Measurements from ENCODE around the gene FHOD3. TPM values are rescaled to one million over a fixed set of nuclear protein-coding genes. Genes with fewer than 3 reads are reported as not detected.

The FHOD3 gene
- total and polyA plus RNA-seq, 4 donors = 6.2 to 42.0 (median 20.4) TPM

- ATAC-seq (ENCODE audit: low FRiP score) (no peak), DNase-seq (no peak)
- Histone ChIP-seq H3K27ac (ENCODE audit: low read depth in 1 of 2, low read length in 2 of 2) (peak overlapping the region in 1 of 2 donors; percentile 30), H3K27me3 (ENCODE audit: control insufficient read depth in 1 of 2, insufficient read depth in 2 of 2, low read length in 1 of 2) (no peaks in the 10 kb centered on the region), H3K4me1 (ENCODE audit: control insufficient read depth in 1 of 2, insufficient read depth in 2 of 2, low read length in 2 of 2) (peaks cover 7 to 8% of the 10 kb centered on the region in 2 donors), H3K4me3 (ENCODE audit: low read length in 2 of 2) (no peak overlapping the region), H3K36me3 (ENCODE audit: control insufficient read depth in 1 of 2, insufficient read depth in 2 of 2, low read length in 1 of 2) (no peaks in the 10 kb centered on the region), H3K9me3 (ENCODE audit: control insufficient read depth, low read length) (no peaks in the 10 kb centered on the region)
- intact Hi-C loops (cut with DNase I) = loop anchor here (5.0 kb wide), 1 partner anchor 72 kb away; the partner anchor contains the start of gene FHOD3 (in 2 of the 2)
- WGBS, 2 donors = 19% methylated on average over 3 of the region's 3 CpGs
These were observed 71.4 kb downstream of the FHOD3 start for GRCh38 chr18:36368889-36369288.

GRCh38 chr18:36372903-36373311 lies 75.4 kb downstream of the FHOD3 start:
- intact Hi-C loops (cut with DNase I) = loop anchor here (5.0 kb wide), 1 partner anchor 44 kb away; no protein-coding TSS in a partner anchor
- no peak overlapping the region for H3K4me3 ChIP-seq (ENCODE audit: low read length in 2 of 2)
- H3K4me1 ChIP-seq (ENCODE audit: control insufficient read depth in 1 of 2, insufficient read depth in 2 of 2, low read length in 2 of 2) = peaks cover 3 to 5% of the 10 kb centered on the region in 2 donors
- no peak for DNase-seq
- H3K27me3 ChIP-seq (ENCODE audit: control insufficient read depth in 1 of 2, insufficient read depth in 2 of 2, low read length in 1 of 2) = no peaks in the 10 kb centered on the region
- H3K9me3 ChIP-seq (ENCODE audit: control insufficient read depth, low read length) = no peaks in the 10 kb centered on the region
- ATAC-seq (ENCODE audit: low FRiP score) = no peak
- no peaks in the 10 kb centered on the region for H3K36me3 ChIP-seq (ENCODE audit: control insufficient read depth in 1 of 2, insufficient read depth in 2 of 2, low read length in 1 of 2)
- peak overlapping the region in 1 of 2 donors; percentile 13 for H3K27ac ChIP-seq (ENCODE audit: low read depth in 1 of 2, low read length in 2 of 2)
- WGBS, 2 donors = 19 to 31% methylated on average over 5 of the region's 5 CpGs

- Histone ChIP-seq H3K4me1 (ENCODE audit: control insufficient read depth in 1 of 2, insufficient read depth in 2 of 2, low read length in 2 of 2) (peaks cover 3 to 5% of the 10 kb centered on the region in 2 donors), H3K36me3 (ENCODE audit: control insufficient read depth in 1 of 2, insufficient read depth in 2 of 2, low read length in 1 of 2) (no peaks in the 10 kb centered on the region), H3K4me3 (ENCODE audit: low read length in 2 of 2) (no peak overlapping the region), H3K9me3 (ENCODE audit: control insufficient read depth, low read length) (no peaks in the 10 kb centered on the region), H3K27ac (ENCODE audit: low read depth in 1 of 2, low read length in 2 of 2) (no peak overlapping the region), H3K27me3 (ENCODE audit: control insufficient read depth in 1 of 2, insufficient read depth in 2 of 2, low read length in 1 of 2) (no peaks in the 10 kb centered on the region)
- intact Hi-C loops (cut with DNase I) = loop anchor here (5.0 kb wide), 1 partner anchor 43 kb away; no protein-coding TSS in a partner anchor
- 51 to 75% methylated on average over 3 of the region's 3 CpGs for WGBS, 2 donors
- DNase-seq (no peak), ATAC-seq (ENCODE audit: low FRiP score) (no peak)
These were observed 76.7 kb downstream of the FHOD3 start for GRCh38 chr18:36374262-36374661.

GRCh38 chr18:36375118-36375517 lies 77.6 kb downstream of the FHOD3 start:
- intact Hi-C loops (cut with DNase I) = no loop called here
- Histone ChIP-seq H3K27me3 (ENCODE audit: control insufficient read depth in 1 of 2, insufficient read depth in 2 of 2, low read length in 1 of 2) (no peaks in the 10 kb centered on the region), H3K4me3 (ENCODE audit: low read length in 2 of 2) (no peak overlapping the region), H3K9me3 (ENCODE audit: control insufficient read depth, low read length) (no peaks in the 10 kb centered on the region), H3K36me3 (ENCODE audit: control insufficient read depth in 1 of 2, insufficient read depth in 2 of 2, low read length in 1 of 2) (no peaks in the 10 kb centered on the region), H3K27ac (ENCODE audit: low read depth in 1 of 2, low read length in 2 of 2) (no peak overlapping the region), H3K4me1 (ENCODE audit: control insufficient read depth in 1 of 2, insufficient read depth in 2 of 2, low read length in 2 of 2) (peaks cover 3 to 5% of the 10 kb centered on the region in 2 donors)
- 50 to 71% methylated on average over 5 of the region's 5 CpGs for WGBS, 2 donors
- DNase-seq = no peak
- ATAC-seq (ENCODE audit: low FRiP score) = no peak

GRCh38 chr18:36376361-36376760 lies 78.8 kb downstream of the FHOD3 start:
- WGBS, 2 donors = 95 to 100% methylated on average over 1 of the region's 1 CpG
- intact Hi-C loops (cut with DNase I) = no loop called here
- peaks cover 3 to 5% of the 10 kb centered on the region in 2 donors for H3K4me1 ChIP-seq (ENCODE audit: control insufficient read depth in 1 of 2, insufficient read depth in 2 of 2, low read length in 2 of 2)

GRCh38 chr18:36377626-36378025 lies 80.1 kb downstream of the FHOD3 start:
- DNase-seq (no peak), ATAC-seq (ENCODE audit: low FRiP score) (no peak)
- intact Hi-C loops (cut with DNase I) = no loop called here
- Histone ChIP-seq H3K4me3 (ENCODE audit: low read length in 2 of 2) (no peak overlapping the region), H3K27me3 (ENCODE audit: control insufficient read depth in 1 of 2, insufficient read depth in 2 of 2, low read length in 1 of 2) (no peaks in the 10 kb centered on the region), H3K27ac (ENCODE audit: low read depth in 1 of 2, low read length in 2 of 2) (no peak overlapping the region), H3K36me3 (ENCODE audit: control insufficient read depth in 1 of 2, insufficient read depth in 2 of 2, low read length in 1 of 2) (no peaks in the 10 kb centered on the region), H3K9me3 (ENCODE audit: control insufficient read depth, low read length) (no peaks in the 10 kb centered on the region), H3K4me1 (ENCODE audit: control insufficient read depth in 1 of 2, insufficient read depth in 2 of 2, low read length in 2 of 2) (peaks cover 0 to 3% of the 10 kb centered on the region in 2 donors)
- WGBS, 2 donors = 86 to 89% methylated on average over 3 of the region's 3 CpGs

More at GRCh38 chr18:36376361-36376760, 78.8 kb downstream of the FHOD3 start:
- H3K27me3 ChIP-seq (ENCODE audit: control insufficient read depth in 1 of 2, insufficient read depth in 2 of 2, low read length in 1 of 2) = no peaks in the 10 kb centered on the region
- DNase-seq = no peak
- H3K9me3 ChIP-seq (ENCODE audit: control insufficient read depth, low read length) = no peaks in the 10 kb centered on the region
- ATAC-seq (ENCODE audit: low FRiP score) = no peak
- H3K36me3 ChIP-seq (ENCODE audit: control insufficient read depth in 1 of 2, insufficient read depth in 2 of 2, low read length in 1 of 2) = no peaks in the 10 kb centered on the region
- no peak overlapping the region for H3K27ac ChIP-seq (ENCODE audit: low read depth in 1 of 2, low read length in 2 of 2)
- H3K4me3 ChIP-seq (ENCODE audit: low read length in 2 of 2) = no peak overlapping the region

GRCh38 chr18:36378205-36378604 lies 80.7 kb downstream of the FHOD3 start:
- H3K9me3 ChIP-seq (ENCODE audit: control insufficient read depth, low read length) = no peaks in the 10 kb centered on the region
- H3K27ac ChIP-seq (ENCODE audit: low read depth in 1 of 2, low read length in 2 of 2) = no peak overlapping the region
- no peak overlapping the region for H3K4me3 ChIP-seq (ENCODE audit: low read length in 2 of 2)
- 69 to 85% methylated on average over 2 of the region's 2 CpGs for WGBS, 2 donors
- H3K36me3 ChIP-seq (ENCODE audit: control insufficient read depth in 1 of 2, insufficient read depth in 2 of 2, low read length in 1 of 2) = no peaks in the 10 kb centered on the region
- ATAC-seq (ENCODE audit: low FRiP score) (no peak), DNase-seq (no peak)
- intact Hi-C loops (cut with DNase I) = no loop called here
- no peaks in the 10 kb centered on the region for H3K4me1 ChIP-seq (ENCODE audit: control insufficient read depth in 1 of 2, insufficient read depth in 2 of 2, low read length in 2 of 2)
- no peaks in the 10 kb centered on the region for H3K27me3 ChIP-seq (ENCODE audit: control insufficient read depth in 1 of 2, insufficient read depth in 2 of 2, low read length in 1 of 2)

GRCh38 chr18:36379435-36379984 lies 82.0 kb downstream of the FHOD3 start:
- ATAC-seq (ENCODE audit: low FRiP score) = no peak

GRCh38 chr18:36380173-36380827 lies 82.8 kb downstream of the FHOD3 start:
- Histone ChIP-seq H3K36me3 (ENCODE audit: control insufficient read depth in 1 of 2, insufficient read depth in 2 of 2, low read length in 1 of 2) (no peaks in the 10 kb centered on the region), H3K4me1 (ENCODE audit: control insufficient read depth in 1 of 2, insufficient read depth in 2 of 2, low read length in 2 of 2) (no peaks in the 10 kb centered on the region), H3K4me3 (ENCODE audit: low read length in 2 of 2) (no peak overlapping the region), H3K9me3 (ENCODE audit: control insufficient read depth, low read length) (no peaks in the 10 kb centered on the region), H3K27ac (ENCODE audit: low read depth in 1 of 2, low read length in 2 of 2) (no peak overlapping the region), H3K27me3 (ENCODE audit: control insufficient read depth in 1 of 2, insufficient read depth in 2 of 2, low read length in 1 of 2) (no peaks in the 10 kb centered on the region)
- DNase-seq (no peak), ATAC-seq (ENCODE audit: low FRiP score) (no peak)
- WGBS, 2 donors = 88 to 90% methylated on average over 3 of the region's 3 CpGs
- intact Hi-C loops (cut with DNase I) = no loop called here

More at GRCh38 chr18:36379435-36379984, 82.0 kb downstream of the FHOD3 start:
- Histone ChIP-seq H3K9me3 (ENCODE audit: control insufficient read depth, low read length) (no peaks in the 10 kb centered on the region), H3K27ac (ENCODE audit: low read depth in 1 of 2, low read length in 2 of 2) (no peak overlapping the region), H3K4me3 (ENCODE audit: low read length in 2 of 2) (no peak overlapping the region), H3K4me1 (ENCODE audit: control insufficient read depth in 1 of 2, insufficient read depth in 2 of 2, low read length in 2 of 2) (no peaks in the 10 kb centered on the region), H3K36me3 (ENCODE audit: control insufficient read depth in 1 of 2, insufficient read depth in 2 of 2, low read length in 1 of 2) (no peaks in the 10 kb centered on the region), H3K27me3 (ENCODE audit: control insufficient read depth in 1 of 2, insufficient read depth in 2 of 2, low read length in 1 of 2) (no peaks in the 10 kb centered on the region)
- DNase-seq = no peak
- intact Hi-C loops (cut with DNase I) = no loop called here
- 87 to 91% methylated on average over 2 of the region's 2 CpGs for WGBS, 2 donors
